OCI-LY7 (cell line): ENCODE data around the gene ACVR1.

Source experiments
- EZH2phosphoT487 ChIP-seq: fragments of 200-600 bp; sonication (generic); IDR thresholded peaks from 2 replicates; pipeline ENCODE4 v1.6.1; 2018; ENCODE audit warnings: low read depth, borderline replicate concordance, mild to moderate bottlenecking, mixed run types, antibody characterized with exemption, low read length, moderate library complexity, mixed read lengths
- TF ChIP-seq, protein P1 (sequence below): fragments of 200-600 bp; sonication (generic); conservative IDR thresholded peaks from 2 replicates; pipeline ENCODE4 v1.5.1; 2014; ENCODE audit warnings: mild to moderate bottlenecking, antibody characterized with exemption, low read length, moderate library complexity, mixed read lengths

DNA sequence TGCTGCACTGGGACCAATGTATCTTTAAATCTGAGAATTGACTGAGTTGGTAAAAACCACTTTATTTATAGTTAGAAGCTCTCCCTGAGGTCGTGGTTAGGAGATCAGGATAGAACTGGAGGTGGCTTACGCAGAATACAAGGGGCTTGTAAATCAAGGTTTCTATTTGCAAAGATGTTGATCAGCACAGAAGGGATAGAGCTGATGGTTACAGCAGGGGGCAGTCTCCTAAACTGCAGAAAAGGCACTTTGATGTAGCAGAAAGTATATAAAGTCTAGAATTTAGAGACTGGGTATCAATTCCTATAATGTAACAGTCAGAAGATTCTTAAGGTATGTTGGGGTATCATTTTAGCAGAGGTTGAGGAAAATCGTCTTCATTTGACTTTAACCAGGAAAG lies 25.2 kb upstream of the ACVR1 start:
- TF ChIP-seq, protein P1, sequence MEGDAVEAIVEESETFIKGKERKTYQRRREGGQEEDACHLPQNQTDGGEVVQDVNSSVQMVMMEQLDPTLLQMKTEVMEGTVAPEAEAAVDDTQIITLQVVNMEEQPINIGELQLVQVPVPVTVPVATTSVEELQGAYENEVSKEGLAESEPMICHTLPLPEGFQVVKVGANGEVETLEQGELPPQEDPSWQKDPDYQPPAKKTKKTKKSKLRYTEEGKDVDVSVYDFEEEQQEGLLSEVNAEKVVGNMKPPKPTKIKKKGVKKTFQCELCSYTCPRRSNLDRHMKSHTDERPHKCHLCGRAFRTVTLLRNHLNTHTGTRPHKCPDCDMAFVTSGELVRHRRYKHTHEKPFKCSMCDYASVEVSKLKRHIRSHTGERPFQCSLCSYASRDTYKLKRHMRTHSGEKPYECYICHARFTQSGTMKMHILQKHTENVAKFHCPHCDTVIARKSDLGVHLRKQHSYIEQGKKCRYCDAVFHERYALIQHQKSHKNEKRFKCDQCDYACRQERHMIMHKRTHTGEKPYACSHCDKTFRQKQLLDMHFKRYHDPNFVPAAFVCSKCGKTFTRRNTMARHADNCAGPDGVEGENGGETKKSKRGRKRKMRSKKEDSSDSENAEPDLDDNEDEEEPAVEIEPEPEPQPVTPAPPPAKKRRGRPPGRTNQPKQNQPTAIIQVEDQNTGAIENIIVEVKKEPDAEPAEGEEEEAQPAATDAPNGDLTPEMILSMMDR, result peak; percentile 56
- TF ChIP-seq EZH2phosphoT487, result no peak
